Keratinocyte (primary cell): ENCODE measurements around the gene IFT81. TPM values are rescaled to one million over a fixed set of nuclear protein-coding genes. Genes with fewer than 3 reads are reported as not detected.

Experiments
- DNase-seq: peaks from one replicate; pipeline ENCODE4 v3.0.0-alpha.2; 2011; ENCODE audit warnings: low read depth, missing footprints, low spot score
- FAIRE-seq: peaks from 2 replicates; lab custom pipeline; 2011; peaks lifted over from hg19 to GRCh38; lab: Jason Lieb, UNC
- H2AFZ ChIP-seq: 2 replicates; pipeline ENCODE4 v1.6.0; 2012; ENCODE audit warnings: low read length, control low read depth, inconsistent platforms; ENCODE audit not compliant: control insufficient read depth
- H3K27ac ChIP-seq: 2 replicates; pipeline ENCODE4 v1.5.1; 2011; ENCODE audit warnings: low read length; ENCODE audit not compliant: control insufficient read depth, insufficient read depth
- H3K27me3 ChIP-seq: 3 replicates; pipeline ENCODE4 v1.6.0; 2011; ENCODE audit warnings: low read length; ENCODE audit not compliant: control insufficient read depth, insufficient read depth; ENCODE audit errors: extremely low read depth
- H3K36me3 ChIP-seq, 2 experiments: 2 replicates in 1 of 2; 3 replicates in 1 of 2; pipeline ENCODE4 v1.5.1; 2011; ENCODE audit warnings: low read length in 2 of 2, mild to moderate bottlenecking in 1 of 2; ENCODE audit not compliant: control insufficient read depth in 2 of 2, insufficient read depth in 2 of 2; ENCODE audit errors: extremely low read depth in 1 of 2
- H3K4me1 ChIP-seq: 3 replicates; pipeline ENCODE4 v1.5.1; 2011; ENCODE audit warnings: low read length; ENCODE audit not compliant: control insufficient read depth, insufficient read depth; ENCODE audit errors: extremely low read depth
- H3K4me2 ChIP-seq: 3 replicates; pipeline ENCODE4 v1.6.0; 2011; ENCODE audit warnings: low read depth, low read length; ENCODE audit not compliant: control insufficient read depth, insufficient read depth; ENCODE audit errors: extremely low read depth
- H3K4me3 ChIP-seq, 3 experiments: fragments of 200-600 bp in 1 of 3; sonication (generic) in 1 of 3; 2 replicates in 2 of 3; 3 replicates in 1 of 3; pipeline ENCODE4 v1.5.1; 2011 to 2016; ENCODE audit warnings: low read length in 3 of 3, mild to moderate bottlenecking in 3 of 3, control low read depth in 2 of 3, inconsistent platforms in 1 of 3, low read depth in 1 of 3, mixed read lengths in 1 of 3, mixed run types in 1 of 3, moderate library complexity in 1 of 3; ENCODE audit not compliant: control insufficient read depth in 2 of 3, insufficient read depth in 2 of 3; ENCODE audit errors: extremely low read depth in 1 of 3
- H3K79me2 ChIP-seq: 2 replicates; pipeline ENCODE4 v1.6.0; 2012; ENCODE audit warnings: low read length; ENCODE audit not compliant: control insufficient read depth, insufficient read depth
- H3K9ac ChIP-seq: 3 replicates; pipeline ENCODE4 v1.6.0; 2011; ENCODE audit warnings: low read length; ENCODE audit not compliant: control insufficient read depth, insufficient read depth; ENCODE audit errors: extremely low read depth
- H3K9me1 ChIP-seq: 3 replicates; pipeline ENCODE4 v1.6.0; 2011; ENCODE audit warnings: low read length; ENCODE audit not compliant: control insufficient read depth, insufficient read depth; ENCODE audit errors: extremely low read depth
- H3K9me3 ChIP-seq: 2 replicates; pipeline ENCODE4 v1.5.1; 2012; ENCODE audit warnings: low read depth, low read length; ENCODE audit not compliant: control insufficient read depth
- H4K20me1 ChIP-seq: 3 replicates; pipeline ENCODE4 v1.6.0; 2011; ENCODE audit warnings: low read length; ENCODE audit not compliant: control insufficient read depth, insufficient read depth; ENCODE audit errors: extremely low read depth
- CTCF ChIP-seq, 3 experiments: IDR thresholded peaks in 1 of 3; conservative IDR thresholded peaks in 1 of 3; optimal IDR thresholded peaks in 1 of 3; 2 replicates in 2 of 3; 3 replicates in 1 of 3; pipeline versions ENCODE3 to v1.5.1; 2011; ENCODE audit warnings: low read length in 3 of 3, mild to moderate bottlenecking in 3 of 3, moderate library complexity in 2 of 3, control low read depth in 1 of 3, inconsistent platforms in 1 of 3; ENCODE audit not compliant: insufficient read depth in 2 of 3; ENCODE audit errors: extremely low read depth in 1 of 3
- EZH2 ChIP-seq: IDR thresholded peaks from one replicate; pipeline ENCODE4 v1.6.1; 2012; ENCODE audit warnings: inconsistent platforms, mild to moderate bottlenecking, low read length, moderate library complexity
- dilution Hi-C: fragments of 300-500 bp; cut with MboI; formaldehyde crosslinking; loops from one replicate; pipeline ENCODE4 v1.7.0; 2020; ENCODE audit warnings: low sequenced_read_pairs; ENCODE audit not compliant: extremely low pct_ligation_motif_present
- polyA plus RNA-seq, 5 experiments: library from polyadenylated mRNA; depleted of rRNA in 3 of 5; stranded (reverse) in 3 of 5; stranded (forward) in 1 of 5; unstranded in 1 of 5; fragments of >200 nt; gene quantifications; 1 replicate in 1 of 5; 2 replicates in 3 of 5; 3 replicates in 1 of 5; pipeline versions ENCODE4 v1.2.1 to v1.2.3, GENCODE V29; 2011 to 2012; ENCODE audit warnings: missing spikeins in 2 of 5, low read depth in 1 of 5, low replicate concordance in 1 of 5

The IFT81 gene
- polyA plus RNA-seq, 1 donor (not counting 4 experiments of a cell fraction or from before 2014, with no cell fraction given): 8.9 TPM

GRCh38 chr12:110108309-110109036 lies 15.7 kb upstream of the IFT81 start:
- Histone ChIP-seq H3K27me3 (no peaks in the 10 kb centered on the region), H3K4me2 (no peak overlapping the region), H3K36me3 (no peaks in the 10 kb centered on the region), H3K4me3 (no peak overlapping the region), H3K79me2 (no peaks in the 10 kb centered on the region), H3K9me3 (no peaks in the 10 kb centered on the region), H3K27ac (no peak overlapping the region), H4K20me1 (no peaks in the 10 kb centered on the region), H3K4me1 (peaks cover 5% of the 10 kb centered on the region), H3K9me1 (no peaks in the 10 kb centered on the region), H3K9ac (no peak overlapping the region), H2AFZ (peak overlapping the region; percentile 26)
- dilution Hi-C loops: no loop called here
- TF ChIP-seq EZH2 (no peak), CTCF (optimal IDR thresholded peaks at IDR 0.05 in 1 of 3, IDR thresholded peaks at IDR 0.05 in 1 of 3, conservative IDR thresholded peaks at IDR 0.05 in 1 of 3; ENCODE audit: extremely low read depth in 1 of 3, insufficient read depth in 2 of 3, low read length in 3 of 3) (no peak)
- no peak for FAIRE-seq
- no peak for DNase-seq

- no peak for TF ChIP-seq CTCF (optimal IDR thresholded peaks at IDR 0.05 in 1 of 3, IDR thresholded peaks at IDR 0.05 in 1 of 3, conservative IDR thresholded peaks at IDR 0.05 in 1 of 3; ENCODE audit: extremely low read depth in 1 of 3, insufficient read depth in 2 of 3, low read length in 3 of 3)
- Histone ChIP-seq H3K9ac (no peak overlapping the region), H3K27me3 (no peaks in the 10 kb centered on the region), H3K4me2 (no peak overlapping the region), H3K9me1 (no peaks in the 10 kb centered on the region), H2AFZ (no peak overlapping the region), H3K9me3 (no peaks in the 10 kb centered on the region), H3K4me1 (peaks cover 5% of the 10 kb centered on the region), H3K4me3 (no peak overlapping the region), H3K27ac (no peak overlapping the region), H3K79me2 (no peaks in the 10 kb centered on the region), H3K36me3 (no peaks in the 10 kb centered on the region), H4K20me1 (no peaks in the 10 kb centered on the region)
- DNase-seq (no peak), FAIRE-seq (no peak)
- dilution Hi-C loops: no loop called here
These were observed 14.9 kb upstream of the IFT81 start for GRCh38 chr12:110109037-110109836.
